ENCODE results near the gene TSPEAR. TPM values are rescaled to one million over a fixed set of nuclear protein-coding genes. Genes with fewer than 3 reads are reported as not detected.
"Not testable (repeated sequence)": the region's sequence is repeated elsewhere in the genome, so short reads cannot be mapped to it uniquely, and the experiment has no call there.

The TSPEAR gene
- total and polyA plus RNA-seq, 11 donors = 0.01 to 2.6 (median 0.71) TPM; not detected in 2

DNA sequence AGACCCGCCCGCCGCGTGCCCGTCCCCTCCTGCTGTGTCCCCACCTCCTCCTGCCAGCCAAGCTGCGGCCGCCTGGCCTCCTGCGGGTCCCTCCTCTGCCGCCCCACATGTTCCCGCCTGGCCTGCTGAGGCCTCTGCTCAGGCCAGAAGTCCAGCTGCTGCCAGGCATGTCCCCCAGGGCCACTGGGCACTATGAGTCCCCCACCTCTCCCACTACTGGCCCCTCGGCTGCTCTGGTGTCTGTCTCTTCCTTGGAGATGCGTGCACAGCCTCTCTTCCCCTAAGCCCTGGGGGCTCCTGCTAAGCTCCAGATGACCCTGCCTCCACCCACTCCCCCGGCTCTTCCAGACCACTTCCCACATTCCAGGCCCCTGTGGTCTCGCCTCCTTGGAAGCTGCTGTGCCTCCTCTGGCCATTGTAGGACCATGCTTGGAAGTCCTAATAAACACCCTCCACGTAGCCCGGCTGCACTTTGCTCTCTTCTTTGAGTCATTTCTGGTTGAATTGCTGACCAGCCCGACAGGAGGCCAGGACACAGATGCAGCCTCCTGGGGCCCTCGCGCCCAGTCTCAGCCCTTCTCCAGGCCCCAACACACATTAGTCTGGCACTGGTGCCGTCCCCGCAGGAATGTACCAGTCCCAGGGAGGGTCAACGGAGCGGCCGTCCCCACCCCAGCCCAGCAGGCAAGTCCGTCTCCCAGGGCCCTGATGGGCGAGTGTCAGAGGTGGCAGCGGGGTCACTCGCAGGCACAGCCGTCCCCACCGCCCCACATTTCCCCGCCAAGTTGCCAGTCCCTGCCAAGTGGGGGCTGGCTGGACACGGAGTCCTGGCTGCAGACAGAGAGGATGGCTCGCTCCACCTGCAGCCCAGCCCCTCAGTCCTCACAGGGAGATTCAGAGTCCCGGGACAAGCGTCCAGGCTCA lies 13.3 kb downstream of the TSPEAR start:
- Histone ChIP-seq H3K4me3 (no peak overlapping the region), H3K27ac (no peak overlapping the region), H3K27me3 (peaks cover 5 to 67% (median 34%) of the 10 kb centered on the region in 9 donors), H3K36me3 (no peaks in the 10 kb centered on the region), H3K4me1 (peaks cover 0 to 6% (median 0%) of the 10 kb centered on the region in 12 donors), H3K9me3 (peaks cover 0 to 14% (median 8%) of the 10 kb centered on the region in 12 donors)
- intact Hi-C loops (cut with DNase I) = no loop called here
- DNase-seq (no peak), ATAC-seq (peak in 1 of 4 donors; percentile 18)
- TF ChIP-seq POLR2A (IDR thresholded peaks at IDR 0.05) = no peak
- TF ChIP-seq, protein P1, sequence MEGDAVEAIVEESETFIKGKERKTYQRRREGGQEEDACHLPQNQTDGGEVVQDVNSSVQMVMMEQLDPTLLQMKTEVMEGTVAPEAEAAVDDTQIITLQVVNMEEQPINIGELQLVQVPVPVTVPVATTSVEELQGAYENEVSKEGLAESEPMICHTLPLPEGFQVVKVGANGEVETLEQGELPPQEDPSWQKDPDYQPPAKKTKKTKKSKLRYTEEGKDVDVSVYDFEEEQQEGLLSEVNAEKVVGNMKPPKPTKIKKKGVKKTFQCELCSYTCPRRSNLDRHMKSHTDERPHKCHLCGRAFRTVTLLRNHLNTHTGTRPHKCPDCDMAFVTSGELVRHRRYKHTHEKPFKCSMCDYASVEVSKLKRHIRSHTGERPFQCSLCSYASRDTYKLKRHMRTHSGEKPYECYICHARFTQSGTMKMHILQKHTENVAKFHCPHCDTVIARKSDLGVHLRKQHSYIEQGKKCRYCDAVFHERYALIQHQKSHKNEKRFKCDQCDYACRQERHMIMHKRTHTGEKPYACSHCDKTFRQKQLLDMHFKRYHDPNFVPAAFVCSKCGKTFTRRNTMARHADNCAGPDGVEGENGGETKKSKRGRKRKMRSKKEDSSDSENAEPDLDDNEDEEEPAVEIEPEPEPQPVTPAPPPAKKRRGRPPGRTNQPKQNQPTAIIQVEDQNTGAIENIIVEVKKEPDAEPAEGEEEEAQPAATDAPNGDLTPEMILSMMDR (IDR thresholded peaks at IDR 0.05) = no peak
- 28 to 41% (median 33%) methylated on average over 32 to 35 of the region's 35 CpGs for WGBS, 4 donors

DNA sequence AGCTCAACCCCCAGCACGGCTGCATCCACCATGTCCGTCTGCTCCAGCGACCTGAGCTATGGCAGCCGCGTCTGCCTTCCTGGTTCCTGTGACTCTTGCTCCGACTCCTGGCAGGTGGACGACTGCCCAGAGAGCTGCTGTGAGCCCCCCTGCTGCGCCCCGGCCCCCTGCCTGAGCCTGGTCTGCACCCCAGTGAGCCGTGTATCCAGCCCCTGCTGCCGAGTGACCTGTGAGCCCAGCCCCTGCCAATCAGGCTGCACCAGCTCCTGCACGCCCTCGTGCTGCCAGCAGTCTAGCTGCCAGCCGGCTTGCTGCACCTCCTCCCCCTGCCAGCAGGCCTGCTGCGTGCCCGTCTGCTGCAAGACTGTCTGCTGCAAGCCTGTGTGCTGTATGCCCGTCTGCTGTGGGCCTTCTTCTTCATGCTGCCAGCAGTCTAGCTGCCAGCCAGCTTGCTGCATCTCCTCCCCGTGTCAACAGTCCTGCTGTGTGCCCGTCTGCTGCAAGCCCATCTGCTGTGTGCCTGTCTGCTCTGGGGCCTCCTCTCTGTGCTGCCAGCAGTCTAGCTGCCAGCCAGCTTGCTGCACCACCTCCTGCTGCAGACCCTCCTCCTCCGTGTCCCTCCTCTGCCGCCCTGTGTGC lies 14.1 kb downstream of the TSPEAR start, which contains the start of gene KRTAP10-12:
TSS of gene KRTAP10-12 (plus strand) at position 1 of the 639 bp plus-strand sequence. CDS start at position 31, 30 bp downstream.
- ATAC-seq, H3K36me3 ChIP-seq: not testable (repeated sequence)
- WGBS, 4 donors = 31 to 50% (median 46%) methylated on average over 19 to 21 of the region's 21 CpGs

DNA sequence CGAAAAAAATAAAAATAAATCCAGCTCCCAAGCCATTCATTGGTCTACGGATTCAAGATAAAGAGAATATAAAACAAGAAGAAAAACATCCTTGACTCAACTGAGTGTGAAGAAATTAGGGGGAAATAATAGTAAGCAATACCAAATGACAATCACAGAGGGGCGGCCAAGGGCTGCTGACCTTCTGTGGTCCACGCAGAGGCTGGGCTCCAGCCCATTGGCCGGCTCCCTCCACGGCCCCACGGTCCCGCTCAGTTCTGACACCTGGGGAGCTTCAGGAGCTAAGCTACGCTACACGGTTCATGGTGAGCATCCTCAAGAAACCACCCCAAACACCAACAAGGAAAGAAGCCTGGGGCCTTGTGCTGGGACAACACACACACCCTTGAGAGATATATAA lies 14.8 kb downstream of the TSPEAR start:
- TF ChIP-seq, protein P1 (IDR thresholded peaks at IDR 0.05) = no peak
- TF ChIP-seq POLR2A (IDR thresholded peaks at IDR 0.05) = no peak
- H3K27ac ChIP-seq = no peak overlapping the region
- ATAC-seq (no peak), DNase-seq (no peak)
- H3K4me3 ChIP-seq = no peak overlapping the region
- WGBS, 4 donors = 59 to 71% (median 63%) methylated on average over 10 of the region's 10 CpGs
- no peaks in the 10 kb centered on the region for H3K36me3 ChIP-seq
- peaks cover 0 to 52% (median 24%) of the 10 kb centered on the region in 9 donors for H3K27me3 ChIP-seq
- peaks cover 0 to 6% (median 0%) of the 10 kb centered on the region in 12 donors for H3K4me1 ChIP-seq
- peaks cover 0 to 27% (median 14%) of the 10 kb centered on the region in 12 donors for H3K9me3 ChIP-seq
- intact Hi-C loops (cut with DNase I) = no loop called here

More for the DNA sequence above, 14.1 kb downstream of the TSPEAR start, which contains the start of gene KRTAP10-12:
- H3K4me3 ChIP-seq; H3K27ac ChIP-seq; H3K4me1 ChIP-seq; DNase-seq; intact Hi-C loops (cut with DNase I): not testable (repeated sequence)
- Histone ChIP-seq H3K27me3 (peaks cover 0 to 59% (median 31%) of the 10 kb centered on the region in 9 donors), H3K9me3 (peaks cover 0 to 22% (median 13%) of the 10 kb centered on the region in 12 donors)

DNA sequence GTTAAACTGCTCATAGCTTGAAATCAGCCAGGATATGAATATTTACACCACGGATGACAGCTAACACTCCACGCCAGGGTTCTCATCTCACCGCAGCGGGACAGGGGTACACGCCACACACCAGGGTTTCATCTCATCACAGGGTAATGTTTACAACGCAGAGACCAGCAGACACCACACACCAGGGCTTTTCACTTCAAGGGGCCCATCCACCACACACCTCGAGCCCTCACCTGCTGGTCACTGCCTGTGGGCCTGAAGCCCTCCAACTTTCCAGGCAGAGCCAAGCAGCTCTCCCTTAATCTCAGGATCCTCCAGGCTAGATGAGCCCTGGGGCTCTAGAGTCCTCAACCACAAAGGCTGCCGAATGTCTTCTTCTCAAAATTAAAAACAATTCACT lies 15.7 kb downstream of the TSPEAR start:
- Histone ChIP-seq H3K27ac (no peak overlapping the region), H3K36me3 (no peaks in the 10 kb centered on the region), H3K4me3 (no peak overlapping the region), H3K27me3 (peaks cover 0 to 42% (median 17%) of the 10 kb centered on the region in 9 donors), H3K4me1 (peaks cover 0 to 6% (median 0%) of the 10 kb centered on the region in 12 donors), H3K9me3 (peaks cover 0 to 27% (median 14%) of the 10 kb centered on the region in 12 donors)
- ATAC-seq = no peak
- TF ChIP-seq POLR2A (IDR thresholded peaks at IDR 0.05) = no peak
- TF ChIP-seq, protein P1 (IDR thresholded peaks at IDR 0.05) = no peak
- WGBS, 4 donors = 69 to 90% (median 76%) methylated on average over 8 of the region's 8 CpGs
- intact Hi-C loops (cut with DNase I) = no loop called here
- DNase-seq = no peak
